Measurements from ENCODE around the gene SMAD3. TPM values are rescaled to one million over a fixed set of nuclear protein-coding genes. Genes with fewer than 3 reads are reported as not detected.

Gene SMAD3
- total and polyA plus RNA-seq, 2 of the 4 experiments (the other 2 are of a cell fraction) = 71.0 to 177 TPM

- Histone ChIP-seq H3K9me3 (ENCODE audit: control insufficient read depth, insufficient read depth, low read length) (no peaks in the 10 kb centered on the region), H2BK120ac (ENCODE audit: low read depth, low read length) (no peak overlapping the region), H3K4me1 (ENCODE audit: control insufficient read depth, insufficient read depth, low read length) (peaks cover 18% of the 10 kb centered on the region), H3K4me3 (ENCODE audit: insufficient read depth, low read depth, low read length) (no peak overlapping the region), H3K18ac (ENCODE audit: low read depth, low read length) (no peak overlapping the region), H2BK15ac (ENCODE audit: low read depth, low read length) (no peak overlapping the region), H3K9me1 (ENCODE audit: insufficient read depth, low read length) (peaks cover 16% of the 10 kb centered on the region), H4K8ac (ENCODE audit: low read depth in 2 of 2, low read length in 2 of 2) (no peak overlapping the region), H3K27ac (ENCODE audit: insufficient read depth, low read length) (no peak overlapping the region), H3K23ac (ENCODE audit: low read depth, low read length) (no peak overlapping the region), H2AK9ac (replicated peaks; ENCODE audit: low read depth, low read length, poor library complexity) (no peak overlapping the region), H2AK5ac (ENCODE audit: low read depth, low read length) (peak overlapping the region; percentile 10; the same call in 1 of the 2 replicates), H3K4me2 (ENCODE audit: low read depth, low read length) (no peak overlapping the region), H4K5ac (ENCODE audit: low read depth, low read length) (no peak overlapping the region), H2BK20ac (ENCODE audit: low read depth, low read length) (no peak overlapping the region), H3K14ac (replicated peaks; ENCODE audit: low read depth, low read length) (no peak overlapping the region), H3K4ac (ENCODE audit: low read depth, low read length) (no peak overlapping the region), H2BK5ac (ENCODE audit: low read depth, low read length, poor library complexity, severe bottlenecking) (no peak overlapping the region), H2AFZ (replicated peaks; ENCODE audit: low read length, poor library complexity) (no peak overlapping the region), H3K9ac (ENCODE audit: low read depth, low read length) (no peak overlapping the region), H4K20me1 (ENCODE audit: insufficient read depth, low read length) (0 out of 2 replicates have a peak, but pooled peaks cover 5% of the 10 kb centered on the region), H4K91ac (ENCODE audit: insufficient read depth, low read depth, low read length) (no peak overlapping the region), H3K36me3 (ENCODE audit: control insufficient read depth, insufficient read depth, low read length) (no peaks in the 10 kb centered on the region), H3K56ac (ENCODE audit: extremely low read depth, insufficient read depth, low read length) (no peak overlapping the region), H3K27me3 (ENCODE audit: control insufficient read depth, insufficient read depth, low read length) (peaks cover 4% of the 10 kb centered on the region; the same call in 1 of the 2 replicates), H3K79me1 (ENCODE audit: low read depth in 1 of 2, low read length in 2 of 2) (peaks cover 0 to 5% of the 10 kb centered on the region in 2 experiments; a peak in 2 of 4 replicates)
- BruUV-seq (replicated peaks) = no TSS peak
- CTCF ChIA-PET = no interaction called here
- no peak for ATAC-seq (ENCODE audit: low read depth)
- dilution Hi-C loops (cut with HindIII; ENCODE audit: low sequenced_read_pairs, unreplicated experiment) (no loop called here), in situ Hi-C loops (cut with MboI; ENCODE audit: low sequenced_read_pairs) (no loop called here), intact Hi-C loops (cut with micrococcal nuclease) (no loop called here)
- DNase-seq = no peak
- POLR2A ChIA-PET (ENCODE audit: unreplicated experiment) = no interaction called here
- TF ChIP-seq MAFK (IDR thresholded peaks at IDR 0.05; ENCODE audit: low read depth, low read length) (no peak), POLR2A (IDR thresholded peaks at IDR 0.05; ENCODE audit: low read depth, low read length) (no peak), NFE2L2 (IDR thresholded peaks at IDR 0.05; ENCODE audit: low read depth, low read length) (no peak), BHLHE40 (IDR thresholded peaks at IDR 0.05; ENCODE audit: low read depth, low read length) (no peak), CTCF (conservative IDR thresholded peaks at IDR 0.05; ENCODE audit: low read depth, low read length) (no peak), SMC3 (IDR thresholded peaks at IDR 0.05; ENCODE audit: low read depth, low read length) (no peak), RCOR1 (IDR thresholded peaks at IDR 0.05; ENCODE audit: insufficient replicate concordance, low read length) (no peak)
These were observed 26.7 kb upstream of the SMAD3 start for GRCh38 chr15:67038736-67039135.
